NOMO-1 treated with dmso at 0.1 percent for 144 hours (cell line): Measurements from ENCODE around the gene LINC01488.

Source experiments
- DNase-seq: peaks from one replicate; lab custom pipeline; 2025; ENCODE audit not compliant: unreplicated experiment; lab: John Stamatoyannopoulos, UW

Gene LINC01488

GRCh38 chr11:69481393-69481844 is at the start of gene LINC01488:
Gene LINC01488, plus strand, starts transcription at chr11:69481663.
- DNase-seq, result no peak

- DNase-seq, result no peak
Measured at GRCh38 chr11:69431893-69432738, 49.3 kb upstream of the LINC01488 start.

- no peak for DNase-seq
Measured at GRCh38 chr11:69433741-69434140, 47.7 kb upstream of the LINC01488 start.

GRCh38 chr11:69434471-69434931 is 47.0 kb upstream of the LINC01488 start:
- DNase-seq, result no peak

GRCh38 chr11:69435161-69435986 is 46.1 kb upstream of the LINC01488 start:
- DNase-seq, result peak; percentile 49

GRCh38 chr11:69436041-69436982 is 45.2 kb upstream of the LINC01488 start:
- peak; percentile 58 for DNase-seq

GRCh38 chr11:69437001-69437875 is 44.2 kb upstream of the LINC01488 start:
- no peak for DNase-seq

GRCh38 chr11:69437876-69438205 is 43.6 kb upstream of the LINC01488 start:
- no peak for DNase-seq

- DNase-seq, result no peak
Measured at GRCh38 chr11:69438286-69438920, 43.1 kb upstream of the LINC01488 start.

GRCh38 chr11:69439127-69439526 is 42.3 kb upstream of the LINC01488 start:
- no peak for DNase-seq

GRCh38 chr11:69439651-69440464 is 41.6 kb upstream of the LINC01488 start:
- no peak for DNase-seq

GRCh38 chr11:69440876-69441275 is 40.6 kb upstream of the LINC01488 start:
- DNase-seq, result no peak

GRCh38 chr11:69442012-69442806 is 39.3 kb upstream of the LINC01488 start:
- DNase-seq, result no peak

- no peak for DNase-seq
Measured at GRCh38 chr11:69442807-69443137, 38.7 kb upstream of the LINC01488 start.

GRCh38 chr11:69443138-69443967 is 38.1 kb upstream of the LINC01488 start:
- peak; percentile 90 for DNase-seq

- no peak for DNase-seq
Measured at GRCh38 chr11:69443968-69444364, 37.5 kb upstream of the LINC01488 start.
